Mesenchymal stem cell (in vitro differentiated cells and primary cell): ENCODE data around the gene CBLN1.

ENCODE experiments used
- DNase-seq: peaks from one replicate; pipeline ENCODE4 v3.0.0-alpha.2; 2013
- H2AFZ ChIP-seq: one replicate; pipeline ENCODE4 v1.6.1; 2013; ENCODE audit warnings: low read depth, mild to moderate bottlenecking, control low read depth, inconsistent platforms, low read length, moderate library complexity
- H2AK5ac ChIP-seq: 2 replicates; pipeline ENCODE4 v1.6.1; 2013; ENCODE audit warnings: low read length, moderate library complexity, mild to moderate bottlenecking, inconsistent platforms; ENCODE audit not compliant: severe bottlenecking
- H2BK120ac ChIP-seq: one replicate; pipeline ENCODE4 v1.6.1; 2013; ENCODE audit warnings: low read depth, mild to moderate bottlenecking, inconsistent platforms, low read length, moderate library complexity
- H2BK12ac ChIP-seq, 2 experiments: one replicate each; pipeline ENCODE4 v1.6.1; 2013; ENCODE audit warnings: inconsistent platforms in 2 of 2, low read length in 2 of 2, mild to moderate bottlenecking in 2 of 2, moderate library complexity in 2 of 2, control low read depth in 1 of 2
- H2BK15ac ChIP-seq: one replicate; pipeline ENCODE4 v1.6.1; 2013; ENCODE audit warnings: mild to moderate bottlenecking, low read depth, inconsistent platforms; ENCODE audit not compliant: poor library complexity, severe bottlenecking
- H2BK5ac ChIP-seq: 2 replicates; pipeline ENCODE4 v1.6.1; 2013; ENCODE audit warnings: low read depth, mild to moderate bottlenecking, low read length, control low read depth, inconsistent platforms; ENCODE audit not compliant: poor library complexity, severe bottlenecking
- H3K14ac ChIP-seq, 2 experiments: one replicate each; pipeline ENCODE4 v1.6.1; 2013; ENCODE audit warnings: inconsistent platforms in 2 of 2, low read length in 2 of 2, control low read depth in 1 of 2, mild to moderate bottlenecking in 1 of 2, moderate library complexity in 1 of 2
- H3K18ac ChIP-seq, 2 experiments: one replicate each; pipeline ENCODE4 v1.6.1; 2013; ENCODE audit warnings: inconsistent platforms in 2 of 2, low read length in 2 of 2, control low read depth in 1 of 2, low read depth in 1 of 2, mild to moderate bottlenecking in 1 of 2
- H3K23ac ChIP-seq, 2 experiments: one replicate each; pipeline ENCODE4 v1.6.1; 2013; ENCODE audit warnings: inconsistent platforms in 2 of 2, low read length in 2 of 2, mild to moderate bottlenecking in 2 of 2, moderate library complexity in 2 of 2, control low read depth in 1 of 2
- H3K27ac ChIP-seq: 2 replicates; pipeline ENCODE4 v1.5.1; 2013; ENCODE audit warnings: mild to moderate bottlenecking, moderate library complexity, low read length, control low read depth, inconsistent platforms; ENCODE audit not compliant: poor library complexity, severe bottlenecking
- H3K27me3 ChIP-seq, 2 experiments: 2 replicates each; pipeline versions ENCODE4 v1.6.1 to v1.7.0; 2013; ENCODE audit warnings: low read length in 2 of 2, mild to moderate bottlenecking in 2 of 2, moderate library complexity in 2 of 2, control low read depth in 1 of 2, inconsistent platforms in 1 of 2; ENCODE audit not compliant: control insufficient read depth in 1 of 2, insufficient read depth in 1 of 2
- H3K36me3 ChIP-seq, 2 experiments: 2 replicates each; pipeline versions ENCODE4 v1.6.1 to v1.7.0; 2013; ENCODE audit warnings: low read length in 2 of 2, control low read depth in 1 of 2, inconsistent platforms in 1 of 2, low read depth in 1 of 2, mild to moderate bottlenecking in 1 of 2; ENCODE audit not compliant: insufficient read depth in 2 of 2, control insufficient read depth in 1 of 2
- H3K4ac ChIP-seq, 2 experiments: one replicate each; pipeline ENCODE4 v1.6.1; 2013; ENCODE audit warnings: inconsistent platforms in 2 of 2, low read length in 2 of 2, mild to moderate bottlenecking in 2 of 2, moderate library complexity in 2 of 2, control low read depth in 1 of 2, low read depth in 1 of 2
- H3K4me1 ChIP-seq: 2 replicates; pipeline ENCODE4 v1.6.1; 2013; ENCODE audit warnings: low read depth, low read length, control low read depth; ENCODE audit not compliant: control insufficient read depth, insufficient read depth
- H3K4me2 ChIP-seq: 2 replicates; pipeline ENCODE4 v1.6.1; 2013; ENCODE audit warnings: low read length, mild to moderate bottlenecking, inconsistent platforms; ENCODE audit not compliant: poor library complexity, severe bottlenecking
- H3K4me3 ChIP-seq, 2 experiments: 2 replicates each; pipeline versions ENCODE4 v1.5.1 to v1.7.0; 2013; ENCODE audit warnings: low read length in 2 of 2, mild to moderate bottlenecking in 2 of 2, control low read depth in 1 of 2, low read depth in 1 of 2; ENCODE audit not compliant: insufficient read depth in 1 of 2
- H3K79me1 ChIP-seq: replicated peaks from 2 replicates; pipeline ENCODE4 v1.6.1; 2013; ENCODE audit warnings: mild to moderate bottlenecking, control low read depth, low read length, inconsistent platforms; ENCODE audit not compliant: poor library complexity, severe bottlenecking
- H3K9ac ChIP-seq: 2 replicates; pipeline ENCODE4 v1.7.0; 2013; ENCODE audit warnings: mild to moderate bottlenecking, low read length, moderate library complexity
- H3K9me3 ChIP-seq: 2 replicates; pipeline ENCODE4 v1.7.0; 2013; ENCODE audit warnings: mild to moderate bottlenecking, low read length; ENCODE audit not compliant: control insufficient read depth
- H4K8ac ChIP-seq: one replicate; pipeline ENCODE4 v1.6.1; 2013; ENCODE audit warnings: inconsistent platforms, mild to moderate bottlenecking, low read length, moderate library complexity
- H4K91ac ChIP-seq: one replicate; pipeline ENCODE4 v1.6.1; 2013; ENCODE audit warnings: mild to moderate bottlenecking, low read length, inconsistent platforms
- WGBS: methylation state at CpG from one replicate; pipeline ENCODE4 v1.1.7; 2013; ENCODE audit warnings: mixed read lengths; 5-methylcytosine and 5-hydroxymethylcytosine counted together

Gene CBLN1

GRCh38 chr16:49269201-49269600 is 12.4 kb downstream of the CBLN1 start:
- Histone ChIP-seq H3K4me2 (no peak overlapping the region), H3K9me3 (peaks cover 13% of the 10 kb centered on the region), H3K27ac (no peak overlapping the region), H3K4me3 (no peak overlapping the region), H2AK5ac (no peak overlapping the region), H3K18ac (no peak overlapping the region), H4K8ac (no peak overlapping the region), H3K27me3 (peaks cover 14 to 30% of the 10 kb centered on the region in 2 experiments), H2BK5ac (no peak overlapping the region), H2BK12ac (no peak overlapping the region), H3K4me1 (no peaks in the 10 kb centered on the region), H2AFZ (no peak overlapping the region), H3K4ac (no peak overlapping the region), H3K79me1 (no peaks in the 10 kb centered on the region), H3K14ac (no peak overlapping the region), H3K9ac (no peak overlapping the region), H3K23ac (no peak overlapping the region), H4K91ac (no peak overlapping the region), H3K36me3 (no peaks in the 10 kb centered on the region), H2BK15ac (no peak overlapping the region), H2BK120ac (no peak overlapping the region)
- no peak for DNase-seq
- 61% methylated on average over 3 of the region's 3 CpGs for WGBS

GRCh38 chr16:49268667-49269066 is 13.0 kb downstream of the CBLN1 start:
- Histone ChIP-seq H2BK12ac (no peak overlapping the region), H3K9me3 (peaks cover 10% of the 10 kb centered on the region), H3K4ac (no peak overlapping the region), H2BK15ac (no peak overlapping the region), H4K8ac (no peak overlapping the region), H3K79me1 (no peaks in the 10 kb centered on the region), H2BK120ac (no peak overlapping the region), H3K4me2 (no peak overlapping the region), H3K18ac (no peak overlapping the region), H3K4me1 (no peaks in the 10 kb centered on the region), H3K4me3 (no peak overlapping the region), H2AK5ac (no peak overlapping the region), H3K27ac (no peak overlapping the region), H2BK5ac (no peak overlapping the region), H3K36me3 (no peaks in the 10 kb centered on the region), H2AFZ (no peak overlapping the region), H3K14ac (no peak overlapping the region), H3K27me3 (peaks cover 8 to 25% of the 10 kb centered on the region in 2 experiments), H3K23ac (no peak overlapping the region), H4K91ac (no peak overlapping the region), H3K9ac (no peak overlapping the region)
- no peak for DNase-seq
- no CpG with 5 or more reads among the region's 1 CpG for WGBS

DNA sequence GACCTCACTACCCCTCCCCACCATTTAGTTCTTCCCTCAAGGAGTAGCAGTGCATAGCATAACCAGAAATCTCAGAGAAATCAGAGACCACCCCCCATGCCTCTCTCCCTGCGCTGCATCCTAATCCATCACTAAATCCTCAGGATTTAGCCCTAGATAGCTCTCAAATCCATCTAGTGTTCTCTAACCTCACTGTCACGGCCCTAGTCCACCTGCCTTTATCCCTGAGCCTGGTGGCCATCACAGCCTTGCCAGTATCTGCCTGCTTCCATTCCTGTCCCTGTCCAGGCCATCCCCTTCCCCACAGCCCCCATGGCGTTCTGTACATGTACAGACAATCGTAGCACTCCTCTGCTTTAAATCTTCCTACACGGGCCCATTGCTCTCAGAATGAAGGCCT is 19.1 kb downstream of the CBLN1 start:
- H3K18ac ChIP-seq = no peak overlapping the region
- no peaks in the 10 kb centered on the region for H3K27me3 ChIP-seq
- no peak overlapping the region for H4K91ac ChIP-seq
- WGBS = 74% methylated on average over 5 of the region's 5 CpGs
- H2BK15ac ChIP-seq = no peak overlapping the region
- H3K4me2 ChIP-seq = no peak overlapping the region
- no peak overlapping the region for H2BK12ac ChIP-seq
- no peak overlapping the region for H2BK5ac ChIP-seq
- no peak overlapping the region for H3K4ac ChIP-seq
- H3K9me3 ChIP-seq = no peaks in the 10 kb centered on the region
- no peak for DNase-seq
- H3K9ac ChIP-seq = no peak overlapping the region
- H3K4me1 ChIP-seq = no peaks in the 10 kb centered on the region
- no peaks in the 10 kb centered on the region for H3K79me1 ChIP-seq
- no peaks in the 10 kb centered on the region for H3K36me3 ChIP-seq
- no peak overlapping the region for H2AFZ ChIP-seq
- H2BK120ac ChIP-seq = no peak overlapping the region
- no peak overlapping the region for H3K4me3 ChIP-seq
- no peak overlapping the region for H3K14ac ChIP-seq
- H2AK5ac ChIP-seq = no peak overlapping the region
- H3K23ac ChIP-seq = no peak overlapping the region
- no peak overlapping the region for H3K27ac ChIP-seq
- no peak overlapping the region for H4K8ac ChIP-seq

GRCh38 chr16:49261930-49262329 is 19.7 kb downstream of the CBLN1 start:
- H3K9me3 ChIP-seq = no peaks in the 10 kb centered on the region
- H3K4me1 ChIP-seq = no peaks in the 10 kb centered on the region
- H2AK5ac ChIP-seq = no peak overlapping the region
- no peak overlapping the region for H2BK15ac ChIP-seq
- H3K27me3 ChIP-seq = no peaks in the 10 kb centered on the region
- no peak overlapping the region for H2AFZ ChIP-seq
- H3K23ac ChIP-seq = no peak overlapping the region
- no peak overlapping the region for H3K14ac ChIP-seq
- no peak for DNase-seq
- no peak overlapping the region for H3K4me2 ChIP-seq
- H2BK5ac ChIP-seq = no peak overlapping the region
- no peak overlapping the region for H4K8ac ChIP-seq
- H3K79me1 ChIP-seq = no peaks in the 10 kb centered on the region
- H3K27ac ChIP-seq = no peak overlapping the region
- no peak overlapping the region for H4K91ac ChIP-seq
- H2BK12ac ChIP-seq = no peak overlapping the region
- no peak overlapping the region for H3K4ac ChIP-seq
- H3K4me3 ChIP-seq = no peak overlapping the region
- no peak overlapping the region for H2BK120ac ChIP-seq
- no peaks in the 10 kb centered on the region for H3K36me3 ChIP-seq
- H3K9ac ChIP-seq = no peak overlapping the region
- no peak overlapping the region for H3K18ac ChIP-seq
